ENCODE results near the gene CHST3.

The CHST3 gene

DNA sequence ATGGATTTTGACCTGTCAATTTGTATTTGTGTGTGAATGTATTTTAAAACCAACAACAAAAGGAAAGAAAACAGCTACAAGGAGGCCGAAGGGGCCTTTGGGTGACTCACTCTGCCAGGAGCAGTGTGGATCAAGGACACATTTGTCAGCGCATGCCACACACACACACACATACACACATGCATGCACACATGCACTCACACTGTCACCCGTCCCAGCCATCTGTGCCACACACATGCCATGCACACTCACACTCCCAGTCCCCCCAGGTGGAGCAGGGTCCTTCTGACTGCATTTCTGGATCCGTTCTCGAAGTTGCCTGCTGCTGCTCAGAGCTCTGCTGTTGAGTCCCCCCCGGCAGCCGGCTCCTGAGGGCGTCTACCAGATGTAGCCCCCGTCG lies 98.2 kb downstream of the CHST3 start:
- Histone ChIP-seq H3K4me1 (ENCODE audit: control insufficient read depth in 5 of 5, insufficient read depth in 5 of 5, low read length in 5 of 5) (peaks cover 0 to 5% (median 0%) of the 10 kb centered on the region in 5 donors), H3K36me3 (ENCODE audit: control insufficient read depth in 5 of 5, insufficient read depth in 5 of 5, low read length in 5 of 5) (peaks cover 0 to 13% (median 0%) of the 10 kb centered on the region in 5 donors)

More for the DNA sequence above, 98.2 kb downstream of the CHST3 start:
- Histone ChIP-seq H3K9me3 (ENCODE audit: control insufficient read depth in 5 of 5, low read length in 5 of 5) (no peaks in the 10 kb centered on the region), H3K9ac (ENCODE audit: low read length in 5 of 5) (no peak overlapping the region), H3K4me3 (ENCODE audit: low read depth in 1 of 5, low read length in 5 of 5) (no peak overlapping the region), H3K27ac (ENCODE audit: low read depth, low read length) (no peak overlapping the region), H3K27me3 (ENCODE audit: control insufficient read depth in 5 of 5, insufficient read depth in 4 of 5, low read length in 5 of 5) (peaks cover 0 to 2% (median 0%) of the 10 kb centered on the region in 5 donors)
